GM21526 (cell line): ENCODE measurements around the gene NDRG2.
"Not testable (repeated sequence)": the region's sequence is repeated elsewhere in the genome, so short reads cannot be mapped to it uniquely, and the experiment has no call there.

Source experiments
- ATAC-seq: cut with Tn5 transposase; IDR thresholded peaks from one replicate; pipeline ENCODE4 v1.9.1; 2021; ENCODE audit warnings: moderate library complexity; ENCODE audit not compliant: unreplicated experiment, low FRiP score

NDRG2 gene

GRCh38 chr14:21056520-21057163 lies 31.8 kb upstream of the NDRG2 start:
- no peak for ATAC-seq

DNA sequence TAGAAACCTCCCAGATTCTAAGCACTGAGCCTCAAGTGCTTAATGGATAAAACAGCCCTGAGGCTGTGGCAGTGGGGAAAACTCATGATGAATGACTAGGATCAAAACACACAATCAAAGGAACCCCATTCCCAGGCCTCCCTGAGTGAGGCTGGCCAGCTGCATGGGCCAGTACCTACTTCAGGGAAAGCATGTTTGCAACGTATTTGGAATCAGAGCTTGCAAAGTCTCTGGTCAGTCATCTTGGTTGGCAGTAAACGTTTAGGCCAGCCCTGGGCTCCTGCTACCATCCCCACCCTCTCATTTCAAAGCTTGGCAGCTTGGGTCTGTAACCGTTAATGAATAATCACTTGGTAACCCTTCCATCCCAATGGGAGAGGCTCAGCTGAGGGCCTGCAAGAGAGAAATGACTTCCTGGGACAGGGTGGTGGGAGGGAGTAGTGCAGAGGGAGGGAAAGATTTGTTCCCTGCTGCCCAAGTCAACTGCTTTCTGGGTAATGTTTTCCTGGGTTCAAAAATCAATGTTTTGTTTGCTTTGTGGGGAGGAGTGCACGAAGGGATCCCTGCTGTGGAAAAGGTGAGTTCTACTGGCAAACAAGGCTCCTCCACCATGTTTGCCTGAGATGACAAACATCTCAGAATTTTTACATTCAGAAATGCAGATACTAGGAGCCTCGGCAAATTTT lies 30.7 kb upstream of the NDRG2 start:
- ATAC-seq = no peak

GRCh38 chr14:21054768-21055145 lies 29.9 kb upstream of the NDRG2 start:
- ATAC-seq = no peak

GRCh38 chr14:21054123-21054767 lies 29.4 kb upstream of the NDRG2 start:
- ATAC-seq = no peak

DNA sequence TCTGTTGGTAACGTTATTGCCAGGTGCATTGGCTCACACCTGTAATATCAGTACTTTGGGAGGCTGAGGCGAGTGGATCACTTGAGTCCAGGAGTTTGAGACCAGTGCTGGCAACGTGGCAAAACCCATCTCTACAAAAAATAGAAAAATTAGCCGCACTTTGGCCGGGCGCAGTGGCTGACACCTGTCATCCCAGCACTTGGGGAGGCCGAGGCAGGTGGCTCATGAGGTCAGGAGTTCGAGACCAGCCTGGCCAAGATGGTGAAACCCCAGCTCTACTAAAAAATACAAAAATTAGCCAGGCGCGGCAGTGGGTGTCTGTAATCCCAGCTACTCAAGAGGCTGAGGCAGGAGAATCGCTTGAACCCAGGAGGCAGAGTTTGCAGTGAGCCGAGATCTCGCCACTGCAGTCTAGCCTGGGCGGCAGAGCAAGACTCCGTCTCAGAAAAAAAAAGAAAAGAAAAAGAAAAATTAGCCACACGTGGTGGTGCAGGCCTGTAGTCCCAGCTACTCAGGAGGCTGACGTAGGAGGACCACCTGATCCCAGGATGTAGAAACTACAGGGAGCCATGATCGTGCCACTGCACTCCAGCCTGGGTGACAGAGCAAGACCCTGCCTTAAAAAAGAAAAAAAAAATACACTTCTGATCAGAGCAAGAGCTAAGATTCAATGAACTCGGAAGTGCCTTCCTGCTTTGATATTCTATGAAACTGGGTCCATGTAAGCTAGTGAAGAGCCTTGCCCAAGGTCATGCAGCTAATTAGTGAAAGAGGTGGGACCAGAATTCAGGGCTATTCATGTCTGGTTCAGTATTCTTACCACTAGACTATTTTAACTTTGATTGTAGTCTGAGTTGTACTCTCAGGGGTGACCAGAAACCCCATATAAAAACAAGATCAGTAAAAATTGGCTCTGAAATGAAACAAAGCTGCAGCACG lies 28.6 kb upstream of the NDRG2 start:
- no peak for ATAC-seq

GRCh38 chr14:21050597-21050996 lies 25.7 kb upstream of the NDRG2 start:
- no peak for ATAC-seq

DNA sequence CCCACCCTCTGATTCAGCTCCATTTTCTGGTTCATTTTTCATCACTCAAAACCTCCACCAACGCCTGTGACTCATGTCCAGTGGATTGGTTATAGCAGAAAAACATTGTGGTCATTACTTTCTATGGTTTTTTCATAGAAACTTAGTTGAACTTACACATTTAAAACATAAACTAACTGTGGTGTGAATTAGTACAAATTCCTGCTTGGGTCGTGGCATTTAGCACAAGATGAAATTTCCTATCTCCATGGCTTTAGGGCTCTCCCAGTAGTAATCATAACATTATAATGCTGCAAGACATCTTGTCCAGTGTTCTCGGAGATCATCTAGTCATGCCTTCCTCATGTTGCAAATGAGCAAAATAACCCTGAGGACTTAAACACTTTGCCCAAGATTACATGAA lies 24.4 kb upstream of the NDRG2 start:
- ATAC-seq = no peak

DNA sequence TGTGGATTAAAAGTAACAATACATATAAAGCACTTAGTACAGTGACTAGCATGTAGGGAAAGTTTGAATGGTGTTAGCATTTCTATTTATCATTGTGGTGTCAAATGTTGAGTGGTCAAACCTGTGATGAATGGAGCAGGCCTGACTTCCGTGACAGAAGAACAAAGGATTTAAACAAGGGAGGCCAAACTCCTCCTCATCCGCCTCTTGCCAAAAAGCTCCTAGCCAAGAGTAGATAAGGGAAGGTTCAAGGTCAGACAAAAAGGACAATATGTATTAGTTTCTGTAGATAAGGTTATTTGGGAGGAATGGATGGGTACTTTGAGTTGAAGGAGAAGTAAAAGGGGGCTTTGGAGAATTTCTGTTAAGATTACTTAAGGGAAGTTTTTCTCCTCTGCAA lies 23.8 kb upstream of the NDRG2 start:
- no peak for ATAC-seq

DNA sequence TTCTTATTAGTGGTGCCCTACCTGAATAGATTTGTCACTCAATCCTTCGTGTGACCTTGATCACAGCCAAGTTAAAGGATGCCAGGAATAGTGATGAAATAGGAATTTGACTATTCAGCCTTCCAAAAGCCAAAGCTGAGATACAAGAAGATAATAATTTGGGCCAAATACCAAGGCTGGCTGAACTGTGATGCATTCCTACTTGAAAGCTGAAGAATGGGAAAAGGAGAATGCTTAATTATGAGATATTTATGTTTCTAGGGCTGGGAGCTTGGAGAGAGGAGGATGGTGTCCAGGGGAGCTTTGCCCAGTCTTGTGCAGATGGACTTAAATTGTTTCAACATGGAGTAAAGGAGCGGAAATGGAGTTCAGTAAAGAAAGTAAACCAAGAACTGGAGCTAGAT lies 22.5 kb upstream of the NDRG2 start:
- no peak for ATAC-seq

DNA sequence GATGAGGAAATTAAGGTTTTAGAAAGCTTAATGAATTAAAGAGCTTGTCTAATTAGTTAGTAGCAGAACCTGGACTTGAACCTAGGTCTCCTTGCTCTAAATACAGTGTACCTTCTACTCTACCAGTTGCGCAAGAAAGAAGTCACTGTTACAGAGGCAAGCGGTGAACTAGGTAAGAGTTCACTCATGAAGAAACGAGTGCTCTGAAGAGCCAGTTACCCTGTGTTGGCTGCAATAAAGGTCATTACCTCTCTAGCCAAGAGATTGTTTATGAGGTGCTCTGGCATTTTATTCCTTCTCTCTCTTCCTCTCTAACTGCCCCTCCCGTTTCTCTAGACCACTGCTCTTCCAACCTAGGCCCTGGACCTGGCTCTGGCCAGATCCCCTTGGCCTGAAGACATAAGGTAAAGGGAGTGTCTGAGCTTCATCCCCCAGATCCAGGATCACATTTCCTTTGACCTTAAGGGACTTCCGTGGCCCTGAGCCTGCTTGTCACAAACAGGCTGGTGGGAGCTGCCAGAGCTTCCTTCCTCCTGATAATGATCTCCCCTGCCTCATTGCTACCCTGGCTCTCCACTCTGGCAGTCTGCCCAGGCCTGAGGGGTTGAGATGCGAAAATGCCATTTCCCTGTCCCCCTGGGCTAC lies 19.2 kb upstream of the NDRG2 start:
- no peak for ATAC-seq

GRCh38 chr14:21043387-21043973 lies 18.6 kb upstream of the NDRG2 start:
- ATAC-seq = no peak

- no peak for ATAC-seq
Measured at GRCh38 chr14:21042918-21043317, 18.1 kb upstream of the NDRG2 start.

GRCh38 chr14:21041676-21042433 lies 17.0 kb upstream of the NDRG2 start, which contains the start of gene RNASE7:
RNASE7 (plus strand) TSS chr14:21042362; CDS start chr14:21042993, 631 bp downstream.
- no peak for ATAC-seq

- ATAC-seq = not testable (repeated sequence)
Measured at GRCh38 chr14:21040941-21041340, 16.1 kb upstream of the NDRG2 start.

DNA sequence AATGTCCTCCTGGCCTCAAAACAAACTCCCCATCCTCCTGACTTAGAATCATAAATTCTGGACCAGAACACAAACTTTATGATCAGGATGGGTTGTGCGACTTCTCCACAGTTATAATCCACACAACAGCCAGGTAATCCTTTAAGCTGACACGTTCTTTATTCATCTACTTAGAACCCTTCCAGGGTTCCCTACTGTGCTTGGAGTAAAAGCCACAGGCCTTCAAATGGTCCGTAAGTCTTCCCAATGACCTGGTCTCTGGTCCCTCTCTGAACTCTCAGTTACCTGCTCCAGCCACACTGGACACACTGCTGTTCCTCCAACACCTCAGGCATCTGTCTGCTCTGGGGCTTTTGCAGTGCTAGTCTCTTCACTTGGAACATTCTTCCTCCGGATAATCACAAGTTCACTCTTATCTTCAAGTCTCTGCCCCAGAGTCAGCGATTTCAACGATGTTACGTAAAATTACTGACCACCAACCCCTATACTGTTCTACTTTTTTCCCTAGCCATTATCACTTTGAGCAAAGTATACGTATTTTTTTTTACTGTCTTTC lies 15.6 kb upstream of the NDRG2 start:
- ATAC-seq = no peak

- ATAC-seq = no peak
Measured at GRCh38 chr14:21039585-21040369, 14.9 kb upstream of the NDRG2 start.

- no peak for ATAC-seq
Measured at GRCh38 chr14:21038441-21039422, 13.9 kb upstream of the NDRG2 start.
